H1 (cell line): ENCODE measurements around the gene GALE. TPM values are rescaled to one million over a fixed set of nuclear protein-coding genes. Genes with fewer than 3 reads are reported as not detected.

ENCODE experiments used
- BCL11A ChIP-seq, 2 experiments: IDR thresholded peaks; one replicate each; pipeline ENCODE4 v1.6.1; 2011; ENCODE audit warnings: low read depth in 2 of 2, low read length in 2 of 2, mild to moderate bottlenecking in 2 of 2
- CHD2 ChIP-seq: IDR thresholded peaks from 2 replicates; pipeline ENCODE4 v1.6.1; 2012; ENCODE audit warnings: low read length, improper control_type of control experiment
- CREB1 ChIP-seq: IDR thresholded peaks from 2 replicates; pipeline ENCODE4 v1.6.1; 2012; ENCODE audit warnings: inconsistent platforms
- GABPA ChIP-seq: IDR thresholded peaks from 2 replicates; pipeline ENCODE4 v1.6.1; 2011; ENCODE audit warnings: mild to moderate bottlenecking, low read length, moderate library complexity, borderline replicate concordance; ENCODE audit not compliant: insufficient read depth
- GTF2F1 ChIP-seq: IDR thresholded peaks from 2 replicates; pipeline ENCODE4 v1.6.1; 2012; ENCODE audit warnings: low read depth, low read length, improper control_type of control experiment, borderline replicate concordance
- PHF8 ChIP-seq: fragments of 200-600 bp; sonication (generic); conservative IDR thresholded peaks from 2 replicates; pipeline ENCODE4 v1.7.1; 2012; ENCODE audit warnings: low read depth, mild to moderate bottlenecking, inconsistent platforms, low read length, moderate library complexity
- RFX5 ChIP-seq: IDR thresholded peaks from 2 replicates; pipeline ENCODE4 v1.6.1; 2011; ENCODE audit warnings: low read depth, low read length, improper control_type of control experiment, borderline replicate concordance
- SIX5 ChIP-seq: IDR thresholded peaks from 2 replicates; pipeline ENCODE4 v1.6.1; 2011; ENCODE audit warnings: mild to moderate bottlenecking, low read depth, low read length
- SUZ12 ChIP-seq: fragments of 200-600 bp; sonication (generic); IDR thresholded peaks from 2 replicates; pipeline ENCODE4 v1.6.1; 2012; ENCODE audit warnings: mild to moderate bottlenecking, inconsistent platforms, low read length, moderate library complexity, mixed read lengths
- TAF7 ChIP-seq: optimal IDR thresholded peaks from 2 replicates; pipeline ENCODE3; 2011; ENCODE audit warnings: low read depth, mild to moderate bottlenecking, inconsistent platforms, low read length, moderate library complexity, borderline replicate concordance
- polyA plus RNA-seq, 7 experiments: library from polyadenylated mRNA; depleted of rRNA in 3 of 7; stranded (reverse) in 5 of 7; unstranded in 2 of 7; fragments of >200 nt in 5 of 7; fragments of 200-250 nt in 2 of 7; gene quantifications; 1 replicate in 5 of 7; 2 replicates in 1 of 7; 4 replicates in 1 of 7; pipeline versions ENCODE4 v1.2.1 to v1.2.3, GENCODE V29; 2011 to 2013; ENCODE audit warnings: missing spikeins in 2 of 7, mixed read lengths in 2 of 7
- total RNA-seq: library from RNA; stranded (reverse); fragmentation: NEBNext Ultra II Directional; extraction: Animal tissue kit (Norgen Biotek cat#: 25700); gene quantifications from 2 replicates; pipeline ENCODE4 v1.2.1, GENCODE V29; 2021
- TF ChIP-seq, protein P1 (sequence below): fragments of 300-600 bp; sonication (generic); IDR thresholded peaks from 2 replicates; pipeline ENCODE4 v1.7.1; 2012; ENCODE audit warnings: low read length, moderate library complexity, mild to moderate bottlenecking, inconsistent platforms; ENCODE audit not compliant: insufficient replicate concordance
- TF ChIP-seq, protein P2 (sequence below): IDR thresholded peaks from 2 replicates; pipeline ENCODE4 v1.6.1; 2011; ENCODE audit warnings: low read depth, mild to moderate bottlenecking, low read length; ENCODE audit not compliant: insufficient read depth

Gene GALE
- total and polyA plus RNA-seq, 2 of the 8 experiments (the other 6 are each of a cell fraction or from before 2014, with no cell fraction given), result 26.0 to 33.9 TPM

DNA sequence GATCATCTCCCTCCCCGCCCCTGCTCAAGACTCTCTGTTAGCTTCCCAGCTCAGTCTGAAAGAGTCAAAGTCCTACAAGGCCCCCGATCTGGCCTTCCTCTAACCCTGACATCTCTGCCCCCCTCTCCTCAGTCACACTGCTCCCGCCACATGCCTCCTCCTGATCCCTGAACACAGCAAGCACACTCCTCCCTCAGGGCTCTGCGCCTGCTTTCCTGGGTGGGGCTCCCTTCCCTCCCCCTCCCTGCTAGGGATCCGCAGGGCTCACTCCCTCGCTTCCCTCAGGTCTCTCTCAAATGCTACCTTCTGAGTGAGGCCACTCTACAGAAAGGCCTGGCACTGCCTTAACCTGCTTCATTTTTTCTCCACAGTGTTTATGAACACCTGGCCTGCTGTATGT, 5.7 kb upstream of the GALE start (continued):
- TF ChIP-seq, protein P1, sequence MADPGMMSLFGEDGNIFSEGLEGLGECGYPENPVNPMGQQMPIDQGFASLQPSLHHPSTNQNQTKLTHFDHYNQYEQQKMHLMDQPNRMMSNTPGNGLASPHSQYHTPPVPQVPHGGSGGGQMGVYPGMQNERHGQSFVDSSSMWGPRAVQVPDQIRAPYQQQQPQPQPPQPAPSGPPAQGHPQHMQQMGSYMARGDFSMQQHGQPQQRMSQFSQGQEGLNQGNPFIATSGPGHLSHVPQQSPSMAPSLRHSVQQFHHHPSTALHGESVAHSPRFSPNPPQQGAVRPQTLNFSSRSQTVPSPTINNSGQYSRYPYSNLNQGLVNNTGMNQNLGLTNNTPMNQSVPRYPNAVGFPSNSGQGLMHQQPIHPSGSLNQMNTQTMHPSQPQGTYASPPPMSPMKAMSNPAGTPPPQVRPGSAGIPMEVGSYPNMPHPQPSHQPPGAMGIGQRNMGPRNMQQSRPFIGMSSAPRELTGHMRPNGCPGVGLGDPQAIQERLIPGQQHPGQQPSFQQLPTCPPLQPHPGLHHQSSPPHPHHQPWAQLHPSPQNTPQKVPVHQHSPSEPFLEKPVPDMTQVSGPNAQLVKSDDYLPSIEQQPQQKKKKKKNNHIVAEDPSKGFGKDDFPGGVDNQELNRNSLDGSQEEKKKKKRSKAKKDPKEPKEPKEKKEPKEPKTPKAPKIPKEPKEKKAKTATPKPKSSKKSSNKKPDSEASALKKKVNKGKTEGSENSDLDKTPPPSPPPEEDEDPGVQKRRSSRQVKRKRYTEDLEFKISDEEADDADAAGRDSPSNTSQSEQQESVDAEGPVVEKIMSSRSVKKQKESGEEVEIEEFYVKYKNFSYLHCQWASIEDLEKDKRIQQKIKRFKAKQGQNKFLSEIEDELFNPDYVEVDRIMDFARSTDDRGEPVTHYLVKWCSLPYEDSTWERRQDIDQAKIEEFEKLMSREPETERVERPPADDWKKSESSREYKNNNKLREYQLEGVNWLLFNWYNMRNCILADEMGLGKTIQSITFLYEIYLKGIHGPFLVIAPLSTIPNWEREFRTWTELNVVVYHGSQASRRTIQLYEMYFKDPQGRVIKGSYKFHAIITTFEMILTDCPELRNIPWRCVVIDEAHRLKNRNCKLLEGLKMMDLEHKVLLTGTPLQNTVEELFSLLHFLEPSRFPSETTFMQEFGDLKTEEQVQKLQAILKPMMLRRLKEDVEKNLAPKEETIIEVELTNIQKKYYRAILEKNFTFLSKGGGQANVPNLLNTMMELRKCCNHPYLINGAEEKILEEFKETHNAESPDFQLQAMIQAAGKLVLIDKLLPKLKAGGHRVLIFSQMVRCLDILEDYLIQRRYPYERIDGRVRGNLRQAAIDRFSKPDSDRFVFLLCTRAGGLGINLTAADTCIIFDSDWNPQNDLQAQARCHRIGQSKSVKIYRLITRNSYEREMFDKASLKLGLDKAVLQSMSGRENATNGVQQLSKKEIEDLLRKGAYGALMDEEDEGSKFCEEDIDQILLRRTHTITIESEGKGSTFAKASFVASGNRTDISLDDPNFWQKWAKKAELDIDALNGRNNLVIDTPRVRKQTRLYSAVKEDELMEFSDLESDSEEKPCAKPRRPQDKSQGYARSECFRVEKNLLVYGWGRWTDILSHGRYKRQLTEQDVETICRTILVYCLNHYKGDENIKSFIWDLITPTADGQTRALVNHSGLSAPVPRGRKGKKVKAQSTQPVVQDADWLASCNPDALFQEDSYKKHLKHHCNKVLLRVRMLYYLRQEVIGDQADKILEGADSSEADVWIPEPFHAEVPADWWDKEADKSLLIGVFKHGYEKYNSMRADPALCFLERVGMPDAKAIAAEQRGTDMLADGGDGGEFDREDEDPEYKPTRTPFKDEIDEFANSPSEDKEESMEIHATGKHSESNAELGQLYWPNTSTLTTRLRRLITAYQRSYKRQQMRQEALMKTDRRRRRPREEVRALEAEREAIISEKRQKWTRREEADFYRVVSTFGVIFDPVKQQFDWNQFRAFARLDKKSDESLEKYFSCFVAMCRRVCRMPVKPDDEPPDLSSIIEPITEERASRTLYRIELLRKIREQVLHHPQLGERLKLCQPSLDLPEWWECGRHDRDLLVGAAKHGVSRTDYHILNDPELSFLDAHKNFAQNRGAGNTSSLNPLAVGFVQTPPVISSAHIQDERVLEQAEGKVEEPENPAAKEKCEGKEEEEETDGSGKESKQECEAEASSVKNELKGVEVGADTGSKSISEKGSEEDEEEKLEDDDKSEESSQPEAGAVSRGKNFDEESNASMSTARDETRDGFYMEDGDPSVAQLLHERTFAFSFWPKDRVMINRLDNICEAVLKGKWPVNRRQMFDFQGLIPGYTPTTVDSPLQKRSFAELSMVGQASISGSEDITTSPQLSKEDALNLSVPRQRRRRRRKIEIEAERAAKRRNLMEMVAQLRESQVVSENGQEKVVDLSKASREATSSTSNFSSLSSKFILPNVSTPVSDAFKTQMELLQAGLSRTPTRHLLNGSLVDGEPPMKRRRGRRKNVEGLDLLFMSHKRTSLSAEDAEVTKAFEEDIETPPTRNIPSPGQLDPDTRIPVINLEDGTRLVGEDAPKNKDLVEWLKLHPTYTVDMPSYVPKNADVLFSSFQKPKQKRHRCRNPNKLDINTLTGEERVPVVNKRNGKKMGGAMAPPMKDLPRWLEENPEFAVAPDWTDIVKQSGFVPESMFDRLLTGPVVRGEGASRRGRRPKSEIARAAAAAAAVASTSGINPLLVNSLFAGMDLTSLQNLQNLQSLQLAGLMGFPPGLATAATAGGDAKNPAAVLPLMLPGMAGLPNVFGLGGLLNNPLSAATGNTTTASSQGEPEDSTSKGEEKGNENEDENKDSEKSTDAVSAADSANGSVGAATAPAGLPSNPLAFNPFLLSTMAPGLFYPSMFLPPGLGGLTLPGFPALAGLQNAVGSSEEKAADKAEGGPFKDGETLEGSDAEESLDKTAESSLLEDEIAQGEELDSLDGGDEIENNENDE, result no peak
- TF ChIP-seq, protein P2, sequence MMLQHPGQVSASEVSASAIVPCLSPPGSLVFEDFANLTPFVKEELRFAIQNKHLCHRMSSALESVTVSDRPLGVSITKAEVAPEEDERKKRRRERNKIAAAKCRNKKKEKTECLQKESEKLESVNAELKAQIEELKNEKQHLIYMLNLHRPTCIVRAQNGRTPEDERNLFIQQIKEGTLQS, result no peak
- TF ChIP-seq SUZ12 (no peak), GABPA (no peak), CREB1 (no peak), BCL11A (IDR thresholded peaks at IDR 0.05; ENCODE audit: low read depth in 2 of 2, low read length in 2 of 2) (no peak), TAF7 (no peak), CHD2 (no peak), PHF8 (no peak), RFX5 (no peak), GTF2F1 (no peak), SIX5 (no peak)
